Muscle layer of colon (tissue), 2 donors: ENCODE measurements around the gene LCN12.

Experiments used
- H3K27ac ChIP-seq: one replicate; pipeline ENCODE4 v1.7.0; 2013; ENCODE audit warnings: low read depth, mild to moderate bottlenecking, low read length, moderate library complexity
- H3K27me3 ChIP-seq, 2 donors: one replicate each; pipeline ENCODE4 v1.7.0; 2013; ENCODE audit warnings: low read length in 2 of 2, mild to moderate bottlenecking in 2 of 2; ENCODE audit not compliant: insufficient read depth in 2 of 2, control insufficient read depth in 1 of 2
- H3K36me3 ChIP-seq: one replicate; pipeline ENCODE4 v1.7.0; 2013; ENCODE audit warnings: mild to moderate bottlenecking, low read length; ENCODE audit not compliant: insufficient read depth
- H3K4me1 ChIP-seq: one replicate; pipeline ENCODE4 v1.7.0; 2013; ENCODE audit warnings: mild to moderate bottlenecking, low read length; ENCODE audit not compliant: insufficient read depth
- H3K4me3 ChIP-seq, 2 donors: one replicate each; pipeline ENCODE4 v1.7.0; 2013; ENCODE audit warnings: low read length in 2 of 2, low read depth in 1 of 2, mild to moderate bottlenecking in 1 of 2, moderate library complexity in 1 of 2
- H3K9ac ChIP-seq: one replicate; pipeline ENCODE4 v1.7.0; 2013; ENCODE audit warnings: low read length
- H3K9me3 ChIP-seq: one replicate; pipeline ENCODE4 v1.7.0; 2013; ENCODE audit warnings: mild to moderate bottlenecking, low read length
- donor health status: abdominal sarcoma.
- donor health status: Adenocarcinoma of cecum.

Gene LCN12

DNA sequence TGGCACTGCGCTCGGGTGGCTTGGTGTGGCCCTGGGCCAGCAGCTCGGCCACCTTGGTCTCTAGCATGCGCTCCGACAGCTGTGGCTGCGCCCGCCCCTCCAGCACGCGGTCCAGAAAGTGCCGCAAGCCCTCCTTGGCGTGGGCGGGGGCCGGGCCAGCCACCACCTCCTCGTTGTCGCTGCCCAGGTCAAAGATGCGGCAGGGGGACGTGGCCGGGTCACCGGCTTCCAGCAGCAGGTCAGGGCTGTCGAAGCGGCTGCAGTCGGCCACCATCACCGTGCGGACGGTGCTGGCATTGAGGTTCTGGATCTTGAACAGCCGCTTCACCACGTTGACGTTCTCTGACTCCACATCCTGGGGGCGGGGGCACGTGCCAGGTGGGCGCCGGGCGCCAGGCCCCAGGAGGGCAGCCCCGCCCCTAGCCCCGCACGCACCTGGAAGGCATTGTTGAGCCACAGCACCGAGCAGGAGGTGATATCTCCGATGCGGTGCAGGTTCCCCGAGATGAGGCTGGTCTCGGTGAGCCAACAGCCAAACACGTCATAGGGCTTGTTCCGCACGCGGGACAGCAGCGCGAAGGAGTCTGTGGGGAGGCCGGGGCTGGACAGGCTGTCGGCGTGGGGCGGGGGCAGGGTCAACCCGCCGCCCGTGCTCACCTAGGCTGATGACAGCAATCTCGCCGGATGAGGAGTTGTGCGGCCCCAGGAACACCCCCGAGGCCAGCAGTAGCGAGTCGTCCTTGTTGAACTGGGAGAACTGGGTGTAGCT is 9.8 kb upstream of the LCN12 start:
- H3K9ac ChIP-seq, result no peak overlapping the region
- no peak overlapping the region for H3K4me3 ChIP-seq
- H3K9me3 ChIP-seq, result no peaks in the 10 kb centered on the region
- H3K27me3 ChIP-seq, result no peaks in the 10 kb centered on the region
- H3K27ac ChIP-seq, result no peak overlapping the region
- H3K4me1 ChIP-seq, result peaks cover 12% of the 10 kb centered on the region
- H3K36me3 ChIP-seq, result peaks cover 32% of the 10 kb centered on the region

DNA sequence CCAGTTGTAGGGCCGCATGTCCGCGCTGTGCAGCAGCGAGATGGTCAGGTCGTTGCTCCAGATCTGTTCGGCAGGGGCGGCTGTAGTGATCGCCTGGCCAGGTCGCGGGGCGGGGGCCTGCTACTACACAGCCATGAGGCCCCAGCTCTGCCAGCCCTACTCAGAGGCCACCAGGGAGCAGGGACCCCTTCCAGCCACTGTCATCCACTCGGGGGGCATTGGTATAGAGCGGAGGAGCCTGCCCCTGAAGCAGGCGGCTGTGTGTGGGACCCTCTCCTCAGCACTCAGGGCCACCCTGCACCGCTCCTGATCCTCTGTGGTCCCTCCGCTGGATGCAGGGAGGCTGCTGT is 9.2 kb upstream of the LCN12 start:
- Histone ChIP-seq H3K4me3 (peak overlapping the region in 1 of 2 donors; percentile 75), H3K9ac (no peak overlapping the region), H3K27ac (no peak overlapping the region), H3K27me3 (no peaks in the 10 kb centered on the region), H3K36me3 (peaks cover 32% of the 10 kb centered on the region), H3K4me1 (peaks cover 12% of the 10 kb centered on the region), H3K9me3 (no peaks in the 10 kb centered on the region)

DNA sequence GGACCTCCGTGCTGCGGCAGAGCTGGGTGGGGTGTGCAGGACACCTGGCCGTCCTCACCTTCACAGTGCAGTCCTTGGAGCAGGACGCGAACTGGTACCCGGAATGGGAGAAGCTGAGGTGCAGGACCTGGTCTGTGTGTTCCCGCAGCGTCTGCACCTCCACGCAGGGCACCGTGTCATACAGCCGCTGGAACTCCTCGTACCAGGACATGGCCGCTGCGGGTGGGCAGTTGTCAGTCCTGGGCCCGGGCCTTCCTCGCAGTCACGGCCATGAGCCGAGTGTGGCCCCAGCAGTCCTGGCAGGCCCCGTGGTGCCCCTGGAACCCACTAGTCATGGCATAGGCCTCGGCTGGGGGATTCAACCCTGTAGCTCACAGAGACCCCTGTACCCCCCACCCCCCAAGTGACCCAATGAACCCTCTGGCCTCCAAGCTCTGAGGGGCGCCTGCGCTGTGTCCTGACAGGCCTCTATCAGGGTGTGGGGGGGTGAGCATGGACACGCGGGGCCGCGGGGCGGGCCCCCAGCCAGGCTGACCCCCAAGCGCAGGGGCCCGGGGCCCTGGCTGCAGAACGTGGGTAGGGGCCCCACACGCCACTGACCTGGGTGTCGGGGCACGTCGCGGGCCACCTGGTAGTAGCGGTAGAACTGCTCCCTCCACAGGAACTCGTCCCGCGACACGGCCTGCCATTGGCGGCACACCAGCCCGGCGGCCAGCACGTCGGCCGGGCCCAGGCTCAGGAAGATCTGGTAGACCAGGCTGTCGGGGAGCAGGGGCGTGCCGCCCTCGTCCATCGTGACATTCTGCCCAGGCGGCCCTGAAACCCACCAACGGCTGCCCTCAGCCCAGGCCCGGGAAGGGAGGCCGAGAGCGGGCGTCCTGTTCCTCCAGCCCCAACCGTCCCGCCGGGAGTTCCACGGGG is 8.5 kb upstream of the LCN12 start:
- Histone ChIP-seq H3K4me3 (peak overlapping the region; percentile 75 to 76), H3K9me3 (no peaks in the 10 kb centered on the region), H3K4me1 (peaks cover 12% of the 10 kb centered on the region), H3K36me3 (peaks cover 32% of the 10 kb centered on the region), H3K27me3 (no peaks in the 10 kb centered on the region), H3K27ac (peak overlapping the region; percentile 70), H3K9ac (no peak overlapping the region)

DNA sequence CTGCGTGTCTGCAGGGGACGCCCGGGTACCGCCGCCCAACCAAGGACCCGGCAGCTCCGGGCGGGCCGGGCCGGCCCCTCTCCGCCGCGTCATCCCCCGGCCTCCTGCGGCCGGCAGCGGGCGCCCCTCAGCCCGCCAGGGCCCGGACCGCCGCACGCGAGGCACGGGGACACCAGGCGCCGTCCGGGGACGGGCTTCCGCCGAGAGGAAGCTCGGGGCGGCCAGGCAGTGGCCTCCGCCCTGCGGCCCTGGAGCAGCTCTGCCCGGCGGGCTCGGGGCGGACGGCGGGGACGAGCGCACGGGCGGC is 7.9 kb upstream of the LCN12 start:
- Histone ChIP-seq H3K4me1 (peaks cover 12% of the 10 kb centered on the region), H3K27ac (peak overlapping the region; percentile 70), H3K27me3 (no peaks in the 10 kb centered on the region), H3K9ac (no peak overlapping the region), H3K4me3 (peak overlapping the region; percentile 75 to 76), H3K36me3 (peaks cover 32% of the 10 kb centered on the region), H3K9me3 (no peaks in the 10 kb centered on the region)

DNA sequence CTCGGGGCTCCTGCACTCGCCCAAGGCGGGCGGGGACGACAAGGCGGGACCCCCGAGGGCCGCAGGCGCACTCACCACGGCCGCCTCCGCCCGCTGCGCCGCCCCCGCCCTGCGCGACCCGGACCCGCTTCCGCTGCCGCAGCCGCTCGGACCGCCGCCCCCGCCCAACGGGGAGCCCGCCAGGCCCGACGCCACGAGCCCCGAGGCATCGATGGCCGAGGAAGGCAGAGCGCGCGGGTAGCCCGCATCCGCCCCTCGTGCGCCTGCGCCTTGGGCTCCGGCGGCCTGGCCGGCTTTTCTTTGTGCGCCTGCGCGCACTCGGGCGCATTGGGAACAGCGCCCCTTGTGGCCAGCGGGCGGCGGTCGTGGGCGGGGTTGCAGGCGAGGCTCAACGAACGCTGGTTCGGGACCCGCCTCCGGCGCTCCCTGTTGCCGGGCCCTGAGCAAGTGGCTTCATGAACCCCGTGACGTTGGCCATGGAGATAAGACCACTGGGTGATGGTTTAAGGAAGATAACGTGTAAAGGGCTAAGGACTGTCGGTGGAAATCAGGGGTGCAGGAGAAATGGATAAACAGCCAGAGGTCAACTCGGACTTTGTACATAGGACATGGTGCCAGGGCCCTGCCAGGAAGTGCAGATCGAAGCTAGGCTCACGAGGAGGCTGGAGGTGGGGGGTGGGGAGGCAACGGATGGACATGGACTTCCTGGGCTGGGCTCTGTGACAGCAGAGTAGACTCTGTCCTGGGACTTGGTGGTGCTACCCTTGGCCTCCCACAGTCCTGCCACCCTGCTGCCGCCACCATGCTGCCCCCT is 7.3 kb upstream of the LCN12 start, which contains the start of the genes C8G and FBXW5:
Gene C8G (plus strand): TSS at position 725 of the 814 bp plus-strand sequence. CDS start 78 bp downstream, at position 803.
Gene FBXW5 (minus strand): TSS at position 220 of the 814 bp plus-strand sequence. CDS start 655 bp downstream, outside the sequence.
- no peaks in the 10 kb centered on the region for H3K27me3 ChIP-seq
- peak within 1 kb of the TSS; percentile 70 for H3K27ac ChIP-seq
- no peaks in the 10 kb centered on the region for H3K9me3 ChIP-seq
- peak within 1 kb of the TSS; percentile 75 to 76 for H3K4me3 ChIP-seq
- H3K9ac ChIP-seq, result no peak within 1 kb of the TSS
- H3K36me3 ChIP-seq, result peaks cover 30% of the 10 kb centered on the region
- H3K4me1 ChIP-seq, result peaks cover 12% of the 10 kb centered on the region

DNA sequence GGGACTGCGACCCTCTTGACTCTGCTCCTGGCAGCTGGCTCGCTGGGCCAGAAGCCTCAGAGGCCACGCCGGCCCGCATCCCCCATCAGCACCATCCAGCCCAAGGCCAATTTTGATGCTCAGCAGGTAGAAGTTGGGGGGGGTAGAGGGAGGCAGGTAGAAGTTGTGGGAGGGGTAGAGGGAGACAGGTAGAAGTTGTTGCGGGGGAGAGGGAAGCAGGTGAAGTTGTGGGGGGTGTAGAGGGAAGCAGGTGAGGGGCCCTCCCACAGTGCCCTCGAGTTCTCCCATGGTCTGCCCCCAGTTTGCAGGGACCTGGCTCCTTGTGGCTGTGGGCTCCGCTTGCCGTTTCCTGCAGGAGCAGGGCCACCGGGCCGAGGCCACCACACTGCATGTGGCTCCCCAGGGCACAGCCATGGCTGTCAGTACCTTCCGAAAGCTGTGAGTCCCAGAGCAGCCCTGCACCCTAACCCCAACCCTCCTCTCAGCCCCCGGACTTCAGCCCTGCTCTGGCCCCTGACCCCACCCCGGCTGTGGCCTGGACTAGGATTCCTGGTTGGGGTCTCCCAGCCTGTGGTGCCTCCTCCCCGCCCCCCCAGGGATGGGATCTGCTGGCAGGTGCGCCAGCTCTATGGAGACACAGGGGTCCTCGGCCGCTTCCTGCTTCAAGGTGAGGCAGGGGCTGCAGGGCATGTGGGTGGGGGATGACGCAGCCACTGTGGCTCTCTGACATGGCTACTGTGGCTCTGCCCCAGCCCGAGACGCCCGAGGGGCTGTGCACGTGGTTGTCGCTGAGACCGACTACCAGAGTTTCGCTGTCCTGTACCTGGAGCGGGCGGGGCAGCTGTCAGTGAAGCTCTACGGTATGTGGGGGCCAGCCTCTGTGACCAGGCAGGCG is 6.5 kb upstream of the LCN12 start:
- H3K27ac ChIP-seq, result no peak overlapping the region
- H3K9me3 ChIP-seq, result no peaks in the 10 kb centered on the region
- no peak overlapping the region for H3K9ac ChIP-seq
- no peak overlapping the region for H3K4me3 ChIP-seq
- H3K4me1 ChIP-seq, result peaks cover 12% of the 10 kb centered on the region
- no peaks in the 10 kb centered on the region for H3K27me3 ChIP-seq
- H3K36me3 ChIP-seq, result peaks cover 24% of the 10 kb centered on the region

DNA sequence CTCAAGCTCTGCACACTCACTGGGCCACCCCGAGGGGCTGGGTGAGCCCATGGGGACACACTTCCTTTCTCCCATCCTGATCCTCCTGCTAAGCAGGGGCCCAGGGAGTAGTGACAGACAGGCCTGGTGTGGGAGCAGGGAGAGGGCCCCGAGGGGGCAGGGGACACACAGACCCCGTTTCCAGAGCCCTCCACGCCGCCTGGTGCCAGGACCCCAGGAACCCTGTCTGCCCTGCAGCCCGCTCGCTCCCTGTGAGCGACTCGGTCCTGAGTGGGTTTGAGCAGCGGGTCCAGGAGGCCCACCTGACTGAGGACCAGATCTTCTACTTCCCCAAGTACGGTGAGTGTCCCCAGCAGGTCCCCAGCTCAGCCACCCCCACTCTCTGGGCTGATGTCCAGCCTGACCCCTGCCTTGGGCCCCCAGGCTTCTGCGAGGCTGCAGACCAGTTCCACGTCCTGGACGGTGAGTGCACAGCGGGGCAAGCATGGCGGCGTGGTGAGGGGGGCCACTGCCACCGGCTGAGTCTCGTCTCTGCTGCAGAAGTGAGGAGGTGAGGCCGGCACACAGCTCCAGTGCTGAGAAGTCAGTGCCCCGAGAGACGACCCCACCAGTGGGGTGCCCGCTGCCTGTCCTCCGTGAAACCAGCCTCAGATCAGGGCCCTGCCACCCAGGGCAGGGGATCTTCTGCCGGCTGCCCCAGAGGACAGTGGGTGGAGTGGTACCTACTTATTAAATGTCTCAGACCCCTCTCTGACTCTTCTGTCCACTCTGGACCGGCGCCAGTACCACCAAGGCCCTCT is 5.6 kb upstream of the LCN12 start:
- Histone ChIP-seq H3K36me3 (peaks cover 17% of the 10 kb centered on the region), H3K4me1 (peaks cover 12% of the 10 kb centered on the region), H3K27ac (no peak overlapping the region), H3K27me3 (no peaks in the 10 kb centered on the region), H3K9me3 (no peaks in the 10 kb centered on the region), H3K9ac (no peak overlapping the region), H3K4me3 (no peak overlapping the region)

DNA sequence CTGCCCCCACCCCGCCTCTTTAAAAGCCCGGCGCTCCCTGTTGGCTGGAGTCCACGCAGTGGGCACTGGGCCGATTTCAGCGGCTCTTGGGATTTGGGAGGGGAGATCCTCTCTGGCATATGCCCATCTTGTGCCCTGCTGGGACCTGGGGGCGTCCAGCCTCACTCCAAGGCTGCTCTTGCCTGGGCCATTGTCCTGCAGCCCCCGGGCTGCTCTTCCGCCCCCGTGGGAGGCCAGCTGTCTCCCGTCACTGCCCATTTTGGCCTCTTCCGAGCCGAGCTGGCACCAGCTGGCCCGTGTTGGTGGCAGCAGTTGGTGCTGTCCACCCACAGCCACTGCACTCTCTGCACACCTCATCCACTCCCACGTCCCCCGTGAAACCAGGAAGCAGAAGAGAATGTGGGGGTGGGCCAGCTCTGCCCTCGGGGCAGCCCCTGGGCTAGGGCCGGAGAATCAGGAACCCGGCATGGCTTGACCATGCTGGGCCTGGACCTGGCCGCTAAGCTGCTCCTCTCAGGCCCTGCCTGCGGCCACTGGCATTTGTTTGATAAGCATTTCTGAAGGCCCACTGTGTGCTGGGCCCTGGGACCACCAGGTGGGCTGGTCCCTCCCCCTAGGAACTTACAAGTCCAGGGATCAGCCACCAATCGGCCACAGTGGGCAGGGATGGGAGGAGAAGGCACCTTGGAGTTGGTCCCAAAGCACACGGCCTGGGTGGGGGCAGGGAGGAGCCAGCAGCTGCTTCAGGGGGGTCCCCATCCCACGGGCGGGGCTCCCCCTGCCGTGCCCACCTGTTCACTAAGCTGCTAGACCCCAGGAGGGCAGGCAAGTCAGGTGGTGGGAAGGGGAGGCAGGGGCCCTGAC is 4.8 kb upstream of the LCN12 start:
- no peaks in the 10 kb centered on the region for H3K9me3 ChIP-seq
- H3K27me3 ChIP-seq, result no peaks in the 10 kb centered on the region
- H3K4me1 ChIP-seq, result peaks cover 12% of the 10 kb centered on the region
- H3K4me3 ChIP-seq, result no peak overlapping the region
- no peak overlapping the region for H3K9ac ChIP-seq
- peaks cover 9% of the 10 kb centered on the region for H3K36me3 ChIP-seq
- no peak overlapping the region for H3K27ac ChIP-seq

DNA sequence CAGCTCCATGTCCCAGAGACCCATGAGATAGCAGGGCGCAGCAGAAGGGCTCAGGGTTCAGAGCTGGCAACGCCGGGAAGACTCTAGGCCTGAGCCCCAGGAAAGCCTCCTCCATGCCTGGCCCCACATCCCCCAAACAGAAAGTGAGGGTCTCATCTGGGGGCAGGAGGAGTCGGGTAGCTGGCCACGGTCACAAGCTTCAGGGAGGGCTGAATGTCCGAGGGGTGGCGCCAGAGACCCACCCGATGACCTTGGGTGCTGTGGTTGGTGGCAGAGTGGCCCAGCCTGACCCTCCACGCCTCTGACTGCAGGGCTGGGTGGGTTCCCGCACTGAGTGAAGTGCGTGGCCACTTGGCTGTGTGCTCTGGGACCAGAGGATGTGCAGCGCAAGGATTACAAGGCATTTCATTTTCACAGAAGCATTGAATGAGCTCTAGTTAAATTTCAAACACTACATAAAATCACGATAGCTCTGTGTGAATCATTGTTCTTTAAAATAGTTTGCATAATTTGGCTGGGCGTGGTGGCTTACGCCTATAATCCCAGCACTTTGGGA is 4.0 kb upstream of the LCN12 start:
- peaks cover 1% of the 10 kb centered on the region for H3K36me3 ChIP-seq
- no peak overlapping the region for H3K9ac ChIP-seq
- peaks cover 8% of the 10 kb centered on the region for H3K4me1 ChIP-seq
- H3K27me3 ChIP-seq, result no peaks in the 10 kb centered on the region
- no peak overlapping the region for H3K4me3 ChIP-seq
- H3K9me3 ChIP-seq, result no peaks in the 10 kb centered on the region
- no peak overlapping the region for H3K27ac ChIP-seq
